Epithelial cell of umbilical artery (primary cell): ENCODE data around the gene HYCC2. TPM values are rescaled to one million over a fixed set of nuclear protein-coding genes. Genes with fewer than 3 reads are reported as not detected.

ENCODE experiments used
- total RNA-seq: library from RNA; depleted of rRNA; stranded (reverse); fragments of >200 nt; gene quantifications from 2 replicates; pipeline ENCODE4 v1.2.3, GENCODE V29; 2014

Gene HYCC2
- 8.8 and 15.0 TPM in 2 replicates for total RNA-seq

DNA sequence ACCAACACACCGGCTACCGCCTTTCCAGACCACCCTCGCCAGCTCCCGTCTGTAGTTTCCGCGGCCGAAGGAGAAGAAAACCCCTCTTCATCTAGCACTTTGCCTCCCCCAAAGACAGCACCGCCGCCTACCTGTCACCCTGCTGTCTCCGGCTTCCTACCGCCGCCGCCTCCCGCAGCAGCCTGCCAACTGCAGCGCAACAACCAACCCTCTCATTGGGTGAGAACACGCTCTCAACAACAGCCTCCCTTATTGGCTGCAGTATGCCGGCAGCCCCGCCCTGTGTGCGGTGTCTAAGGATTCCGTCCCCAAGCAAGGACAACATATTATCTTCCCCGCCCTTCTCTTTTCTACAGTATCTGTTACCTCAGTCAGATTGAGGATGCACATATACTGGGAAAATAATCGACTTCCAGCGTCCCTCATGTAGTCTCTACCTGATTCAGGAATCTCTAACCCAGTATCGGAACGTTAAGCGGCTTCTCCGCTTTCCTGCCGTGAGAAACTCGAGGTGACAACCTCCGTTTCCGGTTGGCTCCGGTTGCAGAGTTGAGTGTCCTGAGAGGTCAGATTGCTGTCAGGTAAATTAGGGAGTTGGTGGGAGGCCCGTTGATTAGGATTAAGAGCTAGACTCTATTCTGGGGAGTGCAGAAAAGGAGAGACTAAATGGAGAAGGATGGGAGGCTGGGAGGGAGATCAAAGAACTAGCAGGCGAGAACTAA is at the start of gene HYCC2, which contains the start of gene NDUFB3:
TSS of gene HYCC2 (minus strand) at position 193 of the 722 bp plus-strand sequence. CDS start 47,662 bp downstream, outside the sequence.
TSS of gene NDUFB3 (plus strand) at position 523 of the 722 bp plus-strand sequence. CDS start 6,882 bp downstream, outside the sequence.

DNA sequence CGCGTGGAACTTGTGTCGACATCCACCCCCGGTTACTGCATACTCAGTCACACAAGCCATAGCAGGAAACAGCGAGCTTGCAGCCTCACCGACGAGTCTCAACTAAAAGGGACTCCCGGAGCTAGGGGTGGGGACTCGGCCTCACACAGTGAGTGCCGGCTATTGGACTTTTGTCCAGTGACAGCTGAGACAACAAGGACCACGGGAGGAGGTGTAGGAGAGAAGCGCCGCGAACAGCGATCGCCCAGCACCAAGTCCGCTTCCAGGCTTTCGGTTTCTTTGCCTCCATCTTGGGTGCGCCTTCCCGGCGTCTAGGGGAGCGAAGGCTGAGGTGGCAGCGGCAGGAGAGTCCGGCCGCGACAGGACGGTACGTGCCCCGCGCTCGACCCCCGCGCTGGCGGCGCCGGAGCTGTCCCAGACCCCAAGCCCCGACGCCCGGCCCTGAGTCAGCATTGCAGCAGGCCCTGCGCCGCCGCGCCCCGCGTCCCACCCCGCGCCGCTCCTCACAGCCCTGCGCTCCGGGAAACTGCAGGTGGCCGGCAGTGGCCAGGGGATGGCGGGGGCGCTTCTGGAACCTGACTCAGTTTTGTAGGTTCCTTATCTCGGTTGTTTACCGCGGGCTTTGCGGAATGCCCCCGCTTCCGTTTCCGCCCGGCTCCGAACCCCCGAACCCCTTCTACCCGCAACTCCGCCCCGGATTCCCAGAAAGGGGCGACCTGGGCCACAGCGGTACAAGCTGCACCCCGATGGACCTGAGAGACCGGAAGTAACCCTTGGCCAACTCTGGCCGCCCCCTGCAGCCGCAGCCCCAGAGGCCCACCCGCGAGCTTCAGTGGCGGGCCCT is 44.9 kb upstream of the HYCC2 start, which contains the start of gene CFLAR:
TSS of gene CFLAR (plus strand) at position 50 of the 844 bp plus-strand sequence. CDS start 13,702 bp downstream, outside the sequence.

Other genes with a start within 250 kb of the HYCC2 start
- 36.4 and 102 TPM in 2 replicates for gene CLK1, start 207.0 kb downstream of the HYCC2 start, total RNA-seq
- gene PPIL3, start 182.6 kb downstream of the HYCC2 start, total RNA-seq = 22.1 and 30.7 TPM in 2 replicates
- gene NIF3L1, start 182.3 kb downstream of the HYCC2 start, total RNA-seq = 13.6 and 16.9 TPM in 2 replicates
- 22.4 and 24.5 TPM in 2 replicates for gene ORC2, start 108.0 kb downstream of the HYCC2 start, total RNA-seq
- 122 and 185 TPM in 2 replicates for gene NDUFB3, start 330 bp upstream of the HYCC2 start, total RNA-seq
- gene CFLAR, start 44.5 kb upstream of the HYCC2 start, total RNA-seq = 288 and 437 TPM in 2 replicates
- 30.5 and 79.8 TPM in 2 replicates for gene CASP10, start 111.5 kb upstream of the HYCC2 start, total RNA-seq
- gene CASP8, start 188.9 kb upstream of the HYCC2 start, total RNA-seq = 10.4 and 23.3 TPM in 2 replicates